Measurements from ENCODE around the gene AMHR2.

Gene AMHR2

DNA sequence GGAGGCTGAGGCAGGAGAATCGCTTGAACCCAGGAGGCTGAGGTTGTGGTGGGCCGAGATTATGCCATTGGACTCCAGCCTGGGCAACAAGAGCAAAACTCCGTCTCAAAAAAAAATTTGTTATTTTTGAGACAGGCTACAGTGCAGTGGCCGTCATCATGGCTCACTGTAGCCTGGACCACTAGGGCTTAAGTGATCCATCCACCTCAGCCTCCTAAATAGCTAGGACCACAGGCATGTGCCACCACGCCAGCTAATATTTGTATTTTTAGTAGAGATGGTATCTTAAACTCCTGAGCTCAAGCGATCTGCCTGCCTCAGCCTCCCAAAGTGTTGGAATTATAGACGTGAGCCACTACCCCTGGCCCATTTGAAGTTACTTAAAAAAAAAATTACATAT is 27.3 kb downstream of the AMHR2 start:
- DNase-seq (ENCODE audit: low read depth, low spot score) = no peak
- no peak overlapping the region for H3K27ac ChIP-seq

DNA sequence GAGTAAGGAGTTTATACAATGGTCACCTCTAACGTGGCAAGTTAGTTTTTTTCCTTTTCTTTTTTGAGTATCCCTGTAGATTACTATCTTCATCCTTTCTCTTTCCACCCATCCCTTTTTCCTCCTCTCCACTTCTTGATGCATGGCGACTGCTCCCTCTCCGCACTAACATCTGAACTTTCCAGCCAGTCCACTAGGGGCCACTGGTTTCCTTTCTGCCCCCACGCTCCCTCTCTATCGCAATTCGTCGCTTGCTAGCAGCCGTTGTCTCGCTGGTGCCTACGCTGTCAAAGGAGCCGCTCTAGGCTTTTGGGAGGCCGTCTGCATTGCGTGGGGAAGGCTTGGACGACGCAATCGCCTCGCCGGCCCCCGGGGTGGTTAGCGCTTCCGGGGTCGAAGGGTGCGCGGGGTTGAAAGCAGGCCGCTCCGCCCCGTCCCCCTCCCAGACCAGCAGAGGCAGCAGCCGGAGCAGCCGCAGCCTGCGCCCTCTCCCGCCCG is 28.1 kb downstream of the AMHR2 start, which contains the start of gene PCBP2:
TSS of gene PCBP2 (plus strand) at position 442 of the 498 bp plus-strand sequence. CDS start 2,699 bp downstream, outside the sequence.
- peak within 1 kb of the TSS; percentile 76 for H3K27ac ChIP-seq
- DNase-seq (ENCODE audit: low read depth, low spot score) = peak; percentile 98

- peak overlapping the region; percentile 76 for H3K27ac ChIP-seq
- DNase-seq (ENCODE audit: low read depth, low spot score) = no peak
Measured at GRCh38 chr12:53452159-53453077, 28.8 kb downstream of the AMHR2 start.

DNA sequence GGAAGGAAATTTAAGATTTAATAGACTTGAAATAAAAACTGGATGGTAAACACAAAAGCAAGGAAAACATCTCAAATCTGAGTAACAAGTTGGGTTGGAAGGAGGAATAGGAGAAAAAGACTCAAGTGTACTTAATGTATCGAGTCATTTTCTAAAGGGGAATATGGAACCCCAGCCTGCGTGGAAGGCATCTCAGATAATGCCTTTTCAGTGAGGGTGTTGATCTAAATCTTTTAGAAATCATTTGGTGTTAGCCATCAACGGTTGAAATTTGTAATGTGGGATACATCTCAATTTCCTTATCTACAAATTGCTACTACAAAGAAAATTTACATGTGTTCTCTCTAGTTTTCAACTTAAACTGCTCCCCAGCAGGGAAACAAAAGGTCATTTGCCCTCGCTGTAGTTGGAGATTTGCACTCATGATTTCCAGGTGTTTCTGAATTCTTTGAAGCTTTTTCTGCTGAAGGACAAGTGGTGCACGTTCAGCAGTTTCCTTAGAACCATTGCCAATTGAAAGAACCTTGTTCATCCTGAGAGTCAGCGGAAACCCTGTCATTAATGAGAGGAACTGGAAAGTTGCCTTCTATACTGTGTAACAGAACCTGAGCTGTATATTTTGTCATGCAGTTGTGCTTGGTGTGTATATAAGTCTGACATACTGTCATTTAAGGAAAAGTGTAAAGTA is 30.4 kb downstream of the AMHR2 start:
- H3K27ac ChIP-seq = no peak overlapping the region
- no peak for DNase-seq (ENCODE audit: low read depth, low spot score)

DNA sequence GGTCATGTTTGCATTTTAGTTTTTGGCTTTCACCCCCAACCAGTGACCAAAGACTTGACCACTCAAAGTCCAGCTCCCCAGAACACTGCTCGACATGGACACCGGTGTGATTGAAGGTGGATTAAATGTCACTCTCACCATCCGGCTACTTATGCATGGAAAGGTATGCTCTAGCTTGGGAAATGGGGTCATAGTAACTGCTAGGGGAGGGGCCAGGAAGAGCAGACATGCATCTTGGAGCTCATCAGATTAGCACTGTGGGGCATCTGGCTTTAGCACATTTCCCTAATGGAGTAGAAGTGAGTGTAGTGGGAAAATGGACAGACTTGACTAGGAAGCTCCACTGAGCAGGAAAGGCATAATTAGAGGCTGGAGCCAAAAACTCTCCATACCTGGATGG is 31.1 kb downstream of the AMHR2 start:
- H3K27ac ChIP-seq = no peak overlapping the region
- no peak for DNase-seq (ENCODE audit: low read depth, low spot score)

GRCh38 chr12:53456654-53457366 is 33.2 kb downstream of the AMHR2 start:
- no peak for DNase-seq (ENCODE audit: low read depth, low spot score)
- H3K27ac ChIP-seq = no peak overlapping the region

- no peak for DNase-seq (ENCODE audit: low read depth, low spot score)
- no peak overlapping the region for H3K27ac ChIP-seq
Measured at GRCh38 chr12:53459097-53459496, 35.4 kb downstream of the AMHR2 start.

DNA sequence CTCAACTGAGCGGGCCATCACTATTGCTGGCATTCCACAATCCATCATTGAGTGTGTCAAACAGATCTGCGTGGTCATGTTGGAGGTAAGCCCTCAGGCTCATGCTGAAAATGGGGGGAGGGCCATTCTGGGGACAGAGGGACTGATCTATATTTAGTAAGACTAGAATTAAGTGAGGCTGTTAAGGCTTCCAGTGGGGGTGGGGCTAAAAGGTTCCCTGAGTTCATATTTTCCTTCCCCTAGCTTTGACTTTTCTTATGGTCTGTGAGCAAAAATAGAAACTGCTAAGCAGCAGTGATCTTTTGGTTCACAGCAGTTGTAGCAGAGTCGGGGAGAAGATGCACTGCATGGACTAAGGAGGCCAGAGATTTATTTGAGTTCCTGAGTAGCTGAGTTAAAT is 37.4 kb downstream of the AMHR2 start:
- no peak for DNase-seq (ENCODE audit: low read depth, low spot score)
- H3K27ac ChIP-seq = no peak overlapping the region

- no peak overlapping the region for H3K27ac ChIP-seq
- no peak for DNase-seq (ENCODE audit: low read depth, low spot score)
Measured at GRCh38 chr12:53461591-53461990, 37.9 kb downstream of the AMHR2 start.

DNA sequence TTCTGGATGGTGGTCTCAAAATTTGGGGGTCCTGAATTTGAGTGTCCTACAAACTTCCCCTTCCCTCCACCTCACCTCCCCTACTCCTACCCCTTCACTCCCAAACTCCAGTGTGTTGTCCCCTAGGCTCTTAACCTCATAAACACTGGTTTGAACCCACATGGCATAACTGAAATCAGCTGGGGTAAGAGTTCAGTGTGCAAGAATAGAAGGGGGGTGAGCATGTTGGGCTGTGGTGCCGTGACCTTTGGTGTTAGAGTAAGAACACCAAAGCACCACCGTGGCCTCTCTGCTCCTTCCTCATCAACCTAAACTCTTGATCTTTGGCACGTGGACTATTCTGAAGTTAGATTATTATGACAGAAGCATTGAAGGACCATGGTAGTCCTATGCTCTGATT is 39.3 kb downstream of the AMHR2 start:
- peak overlapping the region; percentile 16 for H3K27ac ChIP-seq
- DNase-seq (ENCODE audit: low read depth, low spot score) = no peak

DNA sequence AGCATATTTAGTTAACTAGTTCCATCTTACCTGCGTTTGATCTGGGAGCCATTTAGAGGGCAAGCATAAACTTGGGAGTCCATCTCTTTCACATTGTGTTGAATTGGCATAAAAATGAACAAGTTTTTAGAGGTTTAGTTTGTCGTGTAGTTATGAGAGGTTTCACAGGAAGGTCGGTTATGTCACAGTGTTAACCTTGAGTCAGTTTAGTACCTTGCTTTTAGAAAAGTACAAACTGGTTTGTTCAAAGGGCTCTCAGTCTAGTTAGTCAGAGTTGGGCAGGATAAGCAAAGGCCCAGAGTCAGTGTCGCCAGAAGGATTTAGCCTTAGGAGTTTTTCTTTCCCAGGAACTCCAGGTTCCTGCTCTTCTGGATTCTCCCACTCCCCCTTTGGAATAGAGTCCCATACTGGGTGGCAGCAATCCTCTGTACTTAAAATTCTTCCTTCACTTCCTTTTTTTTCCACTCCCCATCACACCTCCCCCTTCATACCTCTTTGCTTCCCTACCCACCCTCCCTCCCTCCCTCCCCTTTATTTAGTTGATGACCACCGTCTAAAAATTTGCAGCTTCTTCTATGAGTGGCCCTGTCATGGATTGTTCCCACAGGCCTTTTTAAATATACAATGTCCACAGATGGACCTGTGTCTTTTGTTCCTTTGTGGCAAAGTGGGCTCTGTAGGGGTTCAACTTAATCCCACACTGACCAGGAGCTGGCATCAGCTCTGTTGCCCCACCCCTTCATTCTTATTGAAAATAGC is 40.3 kb downstream of the AMHR2 start:
- H3K27ac ChIP-seq = peak overlapping the region; percentile 16
- no peak for DNase-seq (ENCODE audit: low read depth, low spot score)

DNA sequence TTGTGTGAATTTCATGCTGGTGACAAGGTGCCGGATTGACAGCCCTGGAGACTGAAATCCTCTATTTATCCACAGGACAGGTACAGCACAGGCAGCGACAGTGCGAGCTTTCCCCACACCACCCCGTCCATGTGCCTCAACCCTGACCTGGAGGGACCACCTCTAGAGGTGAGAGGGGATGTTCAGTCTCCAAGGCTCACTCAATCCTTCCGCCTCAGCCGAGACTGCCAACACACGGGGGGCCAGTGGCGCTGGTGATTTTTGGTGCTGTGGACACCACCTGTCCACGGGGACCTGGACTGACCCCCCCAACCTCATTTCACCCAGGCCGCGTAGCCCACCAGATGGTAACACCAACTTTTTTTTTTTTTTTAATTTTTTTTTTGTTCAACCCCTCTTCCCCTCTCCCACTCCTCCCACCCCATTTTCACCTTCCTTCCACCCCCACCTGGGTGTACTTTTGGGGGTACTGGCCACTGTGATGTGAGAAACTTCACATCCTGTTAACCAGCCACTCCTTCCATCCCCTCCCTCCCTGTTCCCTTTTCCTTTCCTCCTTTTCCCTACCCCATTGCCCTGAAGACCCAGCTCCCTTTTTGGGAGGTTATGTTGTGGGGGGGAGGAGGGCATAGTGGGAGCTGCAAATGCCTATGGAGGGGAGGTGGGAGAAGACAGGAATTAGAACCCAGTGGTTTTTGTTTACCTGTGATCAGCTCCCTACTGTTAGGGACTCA is 41.2 kb downstream of the AMHR2 start:
- peak overlapping the region; percentile 62 for H3K27ac ChIP-seq
- DNase-seq (ENCODE audit: low read depth, low spot score) = no peak

DNA sequence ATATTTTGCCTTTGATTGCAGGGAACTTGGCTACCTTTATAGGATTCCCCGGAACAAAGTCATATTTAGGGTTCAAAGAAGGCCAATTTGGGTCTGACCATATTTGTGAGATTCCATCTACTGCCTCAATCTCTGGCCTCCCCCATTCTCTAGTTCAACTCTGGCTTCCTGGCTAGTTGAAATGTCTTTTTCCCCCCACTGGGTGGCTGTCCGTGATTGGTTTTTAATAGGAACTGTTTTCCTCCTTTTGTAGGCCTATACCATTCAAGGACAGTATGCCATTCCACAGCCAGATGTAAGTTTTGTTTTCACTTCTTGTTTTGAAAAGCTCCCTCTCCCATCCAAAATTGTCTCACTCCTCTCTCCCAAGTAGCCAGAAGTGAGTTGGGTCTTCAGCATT is 42.0 kb downstream of the AMHR2 start:
- DNase-seq (ENCODE audit: low read depth, low spot score) = no peak
- peak overlapping the region; percentile 62 for H3K27ac ChIP-seq

- peak overlapping the region; percentile 62 for H3K27ac ChIP-seq
- peak; percentile 52 for DNase-seq (ENCODE audit: low read depth, low spot score)
Measured at GRCh38 chr12:53466640-53467039, 43.0 kb downstream of the AMHR2 start.

GRCh38 chr12:53467082-53467481 is 43.4 kb downstream of the AMHR2 start:
- peak overlapping the region; percentile 62 for H3K27ac ChIP-seq
- DNase-seq (ENCODE audit: low read depth, low spot score) = no peak

- peak overlapping the region; percentile 62 for H3K27ac ChIP-seq
- DNase-seq (ENCODE audit: low read depth, low spot score) = no peak
Measured at GRCh38 chr12:53467880-53468279, 44.2 kb downstream of the AMHR2 start.

GRCh38 chr12:53468282-53468681 is 44.6 kb downstream of the AMHR2 start:
- DNase-seq (ENCODE audit: low read depth, low spot score) = no peak
- H3K27ac ChIP-seq = peak overlapping the region; percentile 62

GRCh38 chr12:53472056-53472582 is 48.5 kb downstream of the AMHR2 start:
- no peak overlapping the region for H3K27ac ChIP-seq

DNA sequence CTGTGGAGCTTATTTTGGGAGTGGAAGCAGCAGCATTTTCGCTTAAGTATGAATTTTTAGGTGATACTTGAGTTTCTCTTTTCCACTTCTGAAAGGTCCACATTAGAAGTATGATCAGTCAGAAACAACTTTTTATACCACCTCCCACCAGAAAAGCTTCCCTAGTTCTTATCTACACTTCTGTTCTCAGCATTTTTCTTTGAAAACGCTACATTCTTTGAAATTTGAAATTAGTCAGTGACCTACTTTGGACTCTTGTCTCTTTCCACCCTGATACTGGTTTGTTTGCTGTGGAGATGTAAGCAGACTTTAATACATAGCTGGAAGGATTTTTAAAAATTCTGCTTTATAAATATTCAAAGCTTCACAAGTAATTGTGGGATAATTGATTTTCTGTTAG is 50.4 kb downstream of the AMHR2 start:
- H3K27ac ChIP-seq = no peak overlapping the region
- DNase-seq (ENCODE audit: low read depth, low spot score) = no peak

More at GRCh38 chr12:53472056-53472582, 48.5 kb downstream of the AMHR2 start:
- DNase-seq (ENCODE audit: low read depth, low spot score) = no peak

Data from epithelial cell of prostate (primary cell).